HEK293 (cell line): Measurements from ENCODE around the gene KCNMA1.

Experiments used
- CTCF ChIA-PET: fragments of 350-600 bp; formaldehyde crosslinking; extraction: SDS; loops from one replicate; lab custom pipeline; 2021; ENCODE audit warnings: antibody characterized with exemption; lab: Yijun Ruan, JAX
- POLR2A ChIA-PET: fragments of 300-600 bp; formaldehyde crosslinking; extraction: SDS; loops from one replicate; lab custom pipeline; 2020; ENCODE audit warnings: antibody characterized with exemption, inconsistent platforms; lab: Yijun Ruan, JAX
- H3K27ac ChIP-seq: fragments of 200-500 bp; sonication (Bioruptor generic); 2 replicates; pipeline ENCODE4 v1.5.1; 2014; ENCODE audit warnings: low read depth, low read length, control low read depth, inconsistent platforms; ENCODE audit errors: extremely low read depth
- H3K36me3 ChIP-seq, 2 experiments: fragments of 200-500 bp in 1 of 2; sonication (Bioruptor generic) in 1 of 2; 1 replicate in 1 of 2; 2 replicates in 1 of 2; pipeline ENCODE4 v1.5.1; 2014 to 2017; ENCODE audit warnings: inconsistent platforms in 2 of 2, low read length in 2 of 2; ENCODE audit not compliant: control insufficient read depth in 2 of 2, insufficient read depth in 1 of 2
- H3K4me1 ChIP-seq: fragments of 200-500 bp; sonication (Bioruptor generic); 2 replicates; pipeline ENCODE4 v1.5.1; 2014; ENCODE audit warnings: mild to moderate bottlenecking, low read length, inconsistent platforms; ENCODE audit not compliant: control insufficient read depth, insufficient read depth
- H3K4me3 ChIP-seq: 2 replicates; pipeline ENCODE4 v1.5.1; 2011; ENCODE audit warnings: low read depth, mild to moderate bottlenecking, control low read depth, low read length, moderate library complexity
- H3K9me3 ChIP-seq: fragments of 200-500 bp; sonication (Bioruptor generic); 2 replicates; pipeline ENCODE4 v1.5.1; 2014; ENCODE audit warnings: low read depth, low read length, inconsistent platforms; ENCODE audit not compliant: control insufficient read depth, insufficient read depth
- GFI1B ChIP-seq: fragments of 450-650 bp; formaldehyde crosslinking; IDR thresholded peaks from 2 replicates; pipeline ENCODE4 v1.5.1; 2016; ENCODE audit warnings: missing biosample characterization, missing genetic modification characterization
- HOXD13 ChIP-seq: sonication (generic); formaldehyde crosslinking; IDR thresholded peaks from 2 replicates; pipeline ENCODE4 v1.8.0; 2022; ENCODE audit warnings: missing genetic modification reagents, borderline replicate concordance
- KLF10 ChIP-seq: fragments of 450-650 bp; IDR thresholded peaks from 2 replicates; pipeline ENCODE4 v1.5.1; 2018; ENCODE audit warnings: missing biosample characterization, mild to moderate bottlenecking, missing genetic modification characterization
- MZF1 ChIP-seq: fragments of 450-650 bp; formaldehyde crosslinking; IDR thresholded peaks from 2 replicates; pipeline ENCODE4 v1.5.1; 2017; ENCODE audit warnings: missing biosample characterization, missing genetic modification characterization, borderline replicate concordance
- SETDB1 ChIP-seq: IDR thresholded peaks from one replicate; pipeline ENCODE4 v1.6.1; 2017; ENCODE audit warnings: mild to moderate bottlenecking, low read length, moderate library complexity, mixed read lengths; ENCODE audit not compliant: insufficient read length
- ZBTB8A ChIP-seq: fragments of 450-650 bp; formaldehyde crosslinking; IDR thresholded peaks from 2 replicates; pipeline ENCODE4 v1.5.1; 2016; ENCODE audit warnings: missing biosample characterization, missing genetic modification characterization
- ZIC2 ChIP-seq: fragments of 450-650 bp; formaldehyde crosslinking; IDR thresholded peaks from 2 replicates; pipeline ENCODE4 v1.5.1; 2016; ENCODE audit warnings: missing biosample characterization, missing genetic modification characterization
- ZNF10 ChIP-seq: fragments of 450-650 bp; formaldehyde crosslinking; IDR thresholded peaks from 2 replicates; pipeline ENCODE4 v1.5.1; 2017; ENCODE audit warnings: missing biosample characterization, missing genetic modification characterization
- ZNF18 ChIP-seq: fragments of 450-650 bp; formaldehyde crosslinking; IDR thresholded peaks from 2 replicates; pipeline ENCODE4 v1.5.1; 2016; ENCODE audit warnings: missing biosample characterization, missing genetic modification characterization
- ZNF2 ChIP-seq: fragments of 450-650 bp; formaldehyde crosslinking; IDR thresholded peaks from 2 replicates; pipeline ENCODE4 v1.5.1; 2016; ENCODE audit warnings: missing biosample characterization, missing genetic modification characterization
- ZNF239 ChIP-seq: fragments of 450-650 bp; formaldehyde crosslinking; IDR thresholded peaks from 2 replicates; pipeline ENCODE4 v1.5.1; 2016; ENCODE audit warnings: missing biosample characterization, missing genetic modification characterization
- ZNF266 ChIP-seq: fragments of 450-650 bp; formaldehyde crosslinking; IDR thresholded peaks from 2 replicates; pipeline ENCODE4 v1.5.1; 2016; ENCODE audit warnings: missing biosample characterization, missing genetic modification characterization, low read depth
- ZNF292 ChIP-seq: fragments of 450-650 bp; formaldehyde crosslinking; IDR thresholded peaks from 2 replicates; pipeline ENCODE4 v1.5.1; 2016; ENCODE audit warnings: low read depth, missing biosample characterization, missing genetic modification characterization, borderline replicate concordance
- ZNF423 ChIP-seq: fragments of 450-650 bp; formaldehyde crosslinking; IDR thresholded peaks from 2 replicates; pipeline ENCODE4 v1.5.1; 2016; ENCODE audit warnings: missing biosample characterization, missing genetic modification characterization
- ZNF433 ChIP-seq: fragments of 450-650 bp; formaldehyde crosslinking; IDR thresholded peaks from 2 replicates; pipeline ENCODE4 v1.5.1; 2016; ENCODE audit warnings: missing biosample characterization, missing genetic modification characterization, low read depth
- ZNF530 ChIP-seq: fragments of 450-650 bp; formaldehyde crosslinking; IDR thresholded peaks from 2 replicates; pipeline ENCODE4 v1.5.1; 2016; ENCODE audit warnings: low read depth, missing biosample characterization, missing genetic modification characterization
- ZNF549 ChIP-seq: fragments of 450-650 bp; IDR thresholded peaks from 2 replicates; pipeline ENCODE4 v1.5.1; 2018; ENCODE audit warnings: missing biosample characterization, missing genetic modification characterization, mild to moderate bottlenecking, inconsistent platforms, moderate library complexity
- ZNF623 ChIP-seq: fragments of 450-650 bp; formaldehyde crosslinking; IDR thresholded peaks from 2 replicates; pipeline ENCODE4 v1.5.1; 2016; ENCODE audit warnings: missing biosample characterization, missing genetic modification characterization
- ZNF677 ChIP-seq: fragments of 450-650 bp; IDR thresholded peaks from 2 replicates; pipeline ENCODE4 v1.5.0; 2018; ENCODE audit warnings: missing biosample characterization, mild to moderate bottlenecking, missing genetic modification characterization, moderate library complexity
- ZNF843 ChIP-seq: fragments of 450-650 bp; formaldehyde crosslinking; IDR thresholded peaks from 2 replicates; pipeline ENCODE4 v1.5.1; 2016; ENCODE audit warnings: missing biosample characterization, missing genetic modification characterization
- ZSCAN30 ChIP-seq: fragments of 450-650 bp; IDR thresholded peaks from 2 replicates; pipeline ENCODE4 v1.5.1; 2018; ENCODE audit warnings: missing biosample characterization, mild to moderate bottlenecking, missing genetic modification characterization, moderate library complexity

KCNMA1 gene

GRCh38 chr10:77630507-77630848 lies 7.1 kb downstream of the KCNMA1 start:
- ChIA-PET CTCF (interaction anchor here (2.1 to 21.0 kb wide), 2 partner anchors 11 to 463 kb away, joined by 7 to 512 read pairs; no protein-coding TSS in a partner anchor), POLR2A (no interaction called here)
- Histone ChIP-seq H3K36me3 (no peaks in the 10 kb centered on the region), H3K9me3 (no peaks in the 10 kb centered on the region), H3K4me3 (no peak overlapping the region), H3K27ac (no peak overlapping the region), H3K4me1 (no peaks in the 10 kb centered on the region)
- TF ChIP-seq ZNF18 (no peak), ZNF292 (tag by site-specific recombination) (no peak), GFI1B (tag by site-specific recombination) (no peak), ZNF239 (no peak), ZNF266 (no peak), ZIC2 (tag by site-specific recombination) (no peak)

- no peak overlapping the region for H3K4me3 ChIP-seq
- ChIA-PET CTCF (interaction anchor here (0.8 to 21.0 kb wide), 3 partner anchors 11 to 463 kb away, joined by 4 to 512 read pairs (median 7); no protein-coding TSS in a partner anchor), POLR2A (no interaction called here)
- no peaks in the 10 kb centered on the region for H3K4me1 ChIP-seq
- H3K27ac ChIP-seq = no peak overlapping the region
- no peak for TF ChIP-seq ZNF423 (tag by site-specific recombination)
- H3K9me3 ChIP-seq = no peaks in the 10 kb centered on the region
- no peaks in the 10 kb centered on the region for H3K36me3 ChIP-seq
These were observed 7.7 kb downstream of the KCNMA1 start for GRCh38 chr10:77629775-77630506.

- TF ChIP-seq ZNF843 (tag by site-specific recombination) (no peak), SETDB1 (peak; percentile 63), ZNF433 (tag by site-specific recombination) (no peak)
- TF ChIP-seq, all 188 proteins: peak for 1
- H3K9me3 ChIP-seq = no peaks in the 10 kb centered on the region
- ChIA-PET POLR2A (no interaction called here), CTCF (interaction anchor here (0.8 to 21.0 kb wide), 5 partner anchors 10 to 859 kb away, joined by 3 to 512 read pairs (median 4); no protein-coding TSS in a partner anchor)
- no peak overlapping the region for H3K4me3 ChIP-seq
- H3K27ac ChIP-seq = no peak overlapping the region
- no peaks in the 10 kb centered on the region for H3K4me1 ChIP-seq
- no peaks in the 10 kb centered on the region for H3K36me3 ChIP-seq
These were observed 8.5 kb downstream of the KCNMA1 start for GRCh38 chr10:77628906-77629730.

GRCh38 chr10:77626266-77626935 lies 11.2 kb downstream of the KCNMA1 start:
- Histone ChIP-seq H3K36me3 (no peaks in the 10 kb centered on the region), H3K4me1 (peaks cover 5% of the 10 kb centered on the region; the same call in 1 of the 2 replicates), H3K4me3 (no peak overlapping the region), H3K27ac (no peak overlapping the region), H3K9me3 (no peaks in the 10 kb centered on the region)
- POLR2A ChIA-PET = no interaction called here
- CTCF ChIA-PET = interaction anchor here (0.6 kb wide), 1 partner anchor 15 kb away, joined by 3 read pairs; no protein-coding TSS in a partner anchor
- TF ChIP-seq MZF1 (tag by site-specific recombination) (peak; percentile 67; the same call in 1 of the 2 replicates), ZNF10 (tag by site-specific recombination) (no peak), ZBTB8A (tag by site-specific recombination) (0 out of 2 replicates have a peak, but pooled peaks have one; percentile 19), ZNF2 (tag by site-specific recombination) (no peak), ZNF530 (tag by site-specific recombination) (no peak), ZNF549 (no peak), ZSCAN30 (tag by site-specific recombination) (peak; percentile 85), ZNF843 (tag by site-specific recombination) (no peak), KLF10 (tag by site-specific recombination) (no peak), ZNF623 (tag by site-specific recombination) (no peak), HOXD13 (CRISPR knock-in tag) (no peak), ZNF677 (tag by site-specific recombination) (no peak)
